Fibroblast of skin of right quadriceps (primary cell): ENCODE measurements around the gene PSMB9.
"Not testable (repeated sequence)": the region's sequence is repeated elsewhere in the genome, so short reads cannot be mapped to it uniquely, and the experiment has no call there.

ENCODE experiments used
- DNase-seq: peaks from one replicate; pipeline ENCODE4 v3.0.0-alpha.2; 2013

Gene PSMB9

GRCh38 chr6:32865724-32866443 lies 11.9 kb downstream of the PSMB9 start:
- DNase-seq = no peak

- no peak for DNase-seq
Measured at GRCh38 chr6:32867022-32867477, 13.1 kb downstream of the PSMB9 start.

GRCh38 chr6:32867554-32868256 lies 13.7 kb downstream of the PSMB9 start:
- no peak for DNase-seq

- DNase-seq = peak; percentile 69
Measured at GRCh38 chr6:32868257-32868788, 14.3 kb downstream of the PSMB9 start.

GRCh38 chr6:32873947-32874346 lies 20.0 kb downstream of the PSMB9 start:
- not testable (repeated sequence) for DNase-seq

GRCh38 chr6:32876603-32877002 lies 22.6 kb downstream of the PSMB9 start:
- DNase-seq = no peak

- no peak for DNase-seq
Measured at GRCh38 chr6:32879691-32880090, 25.7 kb downstream of the PSMB9 start.

GRCh38 chr6:32880962-32881361 lies 27.0 kb downstream of the PSMB9 start:
- not testable (repeated sequence) for DNase-seq

GRCh38 chr6:32882879-32883250 lies 28.9 kb downstream of the PSMB9 start:
- DNase-seq = peak; percentile 60

- DNase-seq = peak; percentile 62
Measured at GRCh38 chr6:32883789-32884188, 29.8 kb downstream of the PSMB9 start.

- DNase-seq = peak; percentile 70
Measured at GRCh38 chr6:32885698-32886286, 31.8 kb downstream of the PSMB9 start.

GRCh38 chr6:32886681-32887383 lies 32.8 kb downstream of the PSMB9 start:
- peak; percentile 85 for DNase-seq

- no peak for DNase-seq
Measured at GRCh38 chr6:32887616-32888015, 33.6 kb downstream of the PSMB9 start.

- no peak for DNase-seq
Measured at GRCh38 chr6:32888576-32888975, 34.6 kb downstream of the PSMB9 start.

- DNase-seq = no peak
Measured at GRCh38 chr6:32889533-32889932, 35.5 kb downstream of the PSMB9 start.

GRCh38 chr6:32890831-32891230 lies 36.8 kb downstream of the PSMB9 start:
- no peak for DNase-seq

- peak; percentile 92 for DNase-seq
Measured at GRCh38 chr6:32894085-32895005, 40.4 kb downstream of the PSMB9 start.

GRCh38 chr6:32895006-32895345 lies 41.0 kb downstream of the PSMB9 start:
- no peak for DNase-seq

- DNase-seq = no peak
Measured at GRCh38 chr6:32903952-32904351, 50.0 kb downstream of the PSMB9 start.

GRCh38 chr6:32905078-32905477 lies 51.1 kb downstream of the PSMB9 start:
- no peak for DNase-seq

- peak; percentile 76 for DNase-seq
Measured at GRCh38 chr6:32906539-32906938, 52.5 kb downstream of the PSMB9 start.

GRCh38 chr6:32908897-32909296 lies 54.9 kb downstream of the PSMB9 start:
- no peak for DNase-seq
